ENCODE results near the gene SHANK2.
"Not testable (repeated sequence)": the region's sequence is repeated elsewhere in the genome, so short reads cannot be mapped to it uniquely, and the experiment has no call there.

Gene SHANK2

GRCh38 chr11:71242391-71242790 is 10.0 kb downstream of the SHANK2 start:
- DNase-seq, result no peak

- DNase-seq, result no peak
Measured at GRCh38 chr11:71241721-71242259, 10.6 kb downstream of the SHANK2 start.

GRCh38 chr11:71240865-71241691 is 11.3 kb downstream of the SHANK2 start:
- peak; percentile 63 for DNase-seq

GRCh38 chr11:71240061-71240690 is 12.2 kb downstream of the SHANK2 start:
- no peak for DNase-seq

- DNase-seq, result no peak
Measured at GRCh38 chr11:71239581-71239980, 12.8 kb downstream of the SHANK2 start.

GRCh38 chr11:71238941-71239340 is 13.4 kb downstream of the SHANK2 start:
- no peak for DNase-seq

- DNase-seq, result no peak
Measured at GRCh38 chr11:71238285-71238875, 14.0 kb downstream of the SHANK2 start.

GRCh38 chr11:71237853-71238252 is 14.5 kb downstream of the SHANK2 start:
- no peak for DNase-seq

- no peak for DNase-seq
Measured at GRCh38 chr11:71236836-71237475, 15.4 kb downstream of the SHANK2 start.

- DNase-seq, result no peak
Measured at GRCh38 chr11:71235719-71236118, 16.7 kb downstream of the SHANK2 start.

- DNase-seq, result not testable (repeated sequence)
Measured at GRCh38 chr11:71233896-71234852, 18.2 kb downstream of the SHANK2 start.

GRCh38 chr11:71232364-71232763 is 20.0 kb downstream of the SHANK2 start:
- DNase-seq, result no peak

- no peak for DNase-seq
Measured at GRCh38 chr11:71228961-71229360, 23.4 kb downstream of the SHANK2 start.

- no peak for DNase-seq
Measured at GRCh38 chr11:71227058-71227659, 25.2 kb downstream of the SHANK2 start.

GRCh38 chr11:71223671-71224660 is 28.4 kb downstream of the SHANK2 start:
- no peak for DNase-seq

GRCh38 chr11:71223081-71223405 is 29.3 kb downstream of the SHANK2 start:
- DNase-seq, result no peak

GRCh38 chr11:71222318-71223080 is 29.9 kb downstream of the SHANK2 start:
- no peak for DNase-seq

GRCh38 chr11:71221821-71222220 is 30.6 kb downstream of the SHANK2 start:
- no peak for DNase-seq

GRCh38 chr11:71221201-71221600 is 31.2 kb downstream of the SHANK2 start:
- DNase-seq, result no peak
